ENCODE data around the gene SPRED1. TPM values are rescaled to one million over a fixed set of nuclear protein-coding genes. Genes with fewer than 3 reads are reported as not detected.
"Not testable (repeated sequence)": the region's sequence is repeated elsewhere in the genome, so short reads cannot be mapped to it uniquely, and the experiment has no call there.

Gene SPRED1
- total RNA-seq, 4 donors from 2014 or later: 77.9 to 92.7 (median 82.6) TPM

DNA sequence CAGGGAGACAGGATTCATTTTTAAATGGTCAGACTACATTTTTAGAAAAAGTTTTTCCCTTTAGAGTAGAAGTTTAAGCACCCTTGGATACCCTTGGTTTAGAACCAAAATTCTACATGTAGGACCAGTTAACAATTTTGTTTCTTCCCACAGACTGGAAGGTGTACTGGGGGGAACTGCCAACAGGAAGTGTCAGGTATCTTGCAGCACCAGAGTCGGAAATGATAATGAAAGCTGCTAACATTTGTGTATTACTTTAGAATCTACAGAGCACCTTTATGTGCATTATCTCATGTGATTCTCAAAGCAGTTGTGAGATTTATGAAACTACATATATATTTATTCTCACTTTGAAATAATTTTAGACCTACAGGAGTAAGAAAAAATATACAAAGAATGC is 21.5 kb downstream of the SPRED1 start:
- no peaks in the 10 kb centered on the region for H3K27me3 ChIP-seq
- no peak for TF ChIP-seq POLR2A (IDR thresholded peaks at IDR 0.05)
- TF ChIP-seq, protein P1, sequence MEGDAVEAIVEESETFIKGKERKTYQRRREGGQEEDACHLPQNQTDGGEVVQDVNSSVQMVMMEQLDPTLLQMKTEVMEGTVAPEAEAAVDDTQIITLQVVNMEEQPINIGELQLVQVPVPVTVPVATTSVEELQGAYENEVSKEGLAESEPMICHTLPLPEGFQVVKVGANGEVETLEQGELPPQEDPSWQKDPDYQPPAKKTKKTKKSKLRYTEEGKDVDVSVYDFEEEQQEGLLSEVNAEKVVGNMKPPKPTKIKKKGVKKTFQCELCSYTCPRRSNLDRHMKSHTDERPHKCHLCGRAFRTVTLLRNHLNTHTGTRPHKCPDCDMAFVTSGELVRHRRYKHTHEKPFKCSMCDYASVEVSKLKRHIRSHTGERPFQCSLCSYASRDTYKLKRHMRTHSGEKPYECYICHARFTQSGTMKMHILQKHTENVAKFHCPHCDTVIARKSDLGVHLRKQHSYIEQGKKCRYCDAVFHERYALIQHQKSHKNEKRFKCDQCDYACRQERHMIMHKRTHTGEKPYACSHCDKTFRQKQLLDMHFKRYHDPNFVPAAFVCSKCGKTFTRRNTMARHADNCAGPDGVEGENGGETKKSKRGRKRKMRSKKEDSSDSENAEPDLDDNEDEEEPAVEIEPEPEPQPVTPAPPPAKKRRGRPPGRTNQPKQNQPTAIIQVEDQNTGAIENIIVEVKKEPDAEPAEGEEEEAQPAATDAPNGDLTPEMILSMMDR (IDR thresholded peaks at IDR 0.05): no peak
- H3K36me3 ChIP-seq: no peaks in the 10 kb centered on the region
- WGBS, 2 donors: 50 to 71% methylated on average over 1 of the region's 1 CpG
- intact Hi-C loops (cut with DNase I): no loop called here
- H3K4me3 ChIP-seq (replicated peaks in 1 of 3): no peak overlapping the region
- H3K27ac ChIP-seq: no peak overlapping the region
- no peak for DNase-seq
- no peaks in the 10 kb centered on the region for H3K4me1 ChIP-seq
- H3K9me3 ChIP-seq: no peaks in the 10 kb centered on the region

DNA sequence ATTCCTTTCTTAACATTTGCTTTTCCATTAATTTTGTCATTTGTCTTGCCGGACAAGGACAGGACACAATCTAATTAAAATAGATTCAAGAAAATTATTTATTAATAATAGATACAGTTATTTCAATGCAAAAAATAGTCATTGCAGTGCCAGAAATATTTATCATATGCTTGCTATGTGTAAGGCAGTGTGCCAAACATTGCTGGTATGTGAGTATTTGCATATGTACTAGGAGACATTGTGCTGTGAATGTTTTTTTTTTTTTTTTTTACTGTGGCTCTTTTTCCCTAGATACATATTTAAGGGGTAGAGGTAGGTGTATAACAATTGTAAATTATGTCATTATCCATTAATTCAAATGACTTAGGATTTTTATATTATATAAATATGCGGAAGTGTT is 23.3 kb downstream of the SPRED1 start:
- H3K4me3 ChIP-seq (replicated peaks in 1 of 3): no peak overlapping the region
- H3K27me3 ChIP-seq: no peaks in the 10 kb centered on the region
- DNase-seq: no peak
- no peaks in the 10 kb centered on the region for H3K4me1 ChIP-seq
- H3K9me3 ChIP-seq: no peaks in the 10 kb centered on the region
- no peak overlapping the region for H3K27ac ChIP-seq
- intact Hi-C loops (cut with DNase I): no loop called here
- TF ChIP-seq POLR2A (IDR thresholded peaks at IDR 0.05): no peak
- TF ChIP-seq, protein P1 (IDR thresholded peaks at IDR 0.05): no peak
- WGBS, 2 donors: 43% methylated on average over 2 of the region's 2 CpGs
- no peaks in the 10 kb centered on the region for H3K36me3 ChIP-seq

DNA sequence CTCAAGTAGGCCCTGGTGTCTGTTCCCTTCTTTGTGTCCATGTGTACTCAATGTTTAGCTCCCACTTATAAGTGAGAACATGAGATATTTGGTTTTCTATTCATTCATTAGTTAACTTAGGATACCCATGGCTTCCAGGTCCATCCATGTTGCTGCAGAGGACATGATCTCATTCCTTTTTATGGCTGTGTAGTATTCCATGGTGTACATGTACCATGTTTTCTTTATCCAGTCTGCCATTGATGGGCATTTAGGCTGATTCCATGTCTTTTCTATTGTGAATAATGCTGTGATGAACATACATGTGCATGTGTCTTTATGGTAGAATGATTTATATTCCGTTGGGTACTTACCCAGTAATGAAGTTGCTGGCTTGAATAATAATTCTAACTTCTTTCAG is 24.6 kb downstream of the SPRED1 start:
- H3K36me3 ChIP-seq; H3K27me3 ChIP-seq; DNase-seq; H3K9me3 ChIP-seq; H3K27ac ChIP-seq; H3K4me3 ChIP-seq (replicated peaks in 1 of 3); intact Hi-C loops (cut with DNase I); H3K4me1 ChIP-seq: not testable (repeated sequence)
- 0% methylated on average over 1 of the region's 1 CpG for WGBS, 2 donors

DNA sequence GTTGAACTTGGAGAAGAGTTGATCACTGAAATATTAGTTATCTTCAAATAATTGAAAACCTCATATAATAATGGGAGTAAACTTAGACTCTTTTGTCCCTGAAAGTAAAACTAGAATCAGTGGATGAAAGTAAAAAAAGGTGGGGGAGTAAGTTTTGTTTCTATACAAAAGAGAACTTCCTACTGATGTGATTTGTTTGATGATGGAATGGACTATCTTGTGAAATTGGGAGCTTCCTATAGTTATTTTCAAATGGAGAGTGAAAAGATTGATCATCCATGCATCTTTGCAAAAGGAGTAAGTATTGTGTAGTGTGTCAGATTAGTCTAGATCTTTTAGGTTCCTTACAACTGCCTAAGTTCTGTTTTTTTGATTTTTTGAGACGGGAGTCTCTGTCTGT is 28.4 kb downstream of the SPRED1 start:
- 90 to 91% methylated on average over 1 of the region's 1 CpG for WGBS, 2 donors
- intact Hi-C loops (cut with DNase I): no loop called here

DNA sequence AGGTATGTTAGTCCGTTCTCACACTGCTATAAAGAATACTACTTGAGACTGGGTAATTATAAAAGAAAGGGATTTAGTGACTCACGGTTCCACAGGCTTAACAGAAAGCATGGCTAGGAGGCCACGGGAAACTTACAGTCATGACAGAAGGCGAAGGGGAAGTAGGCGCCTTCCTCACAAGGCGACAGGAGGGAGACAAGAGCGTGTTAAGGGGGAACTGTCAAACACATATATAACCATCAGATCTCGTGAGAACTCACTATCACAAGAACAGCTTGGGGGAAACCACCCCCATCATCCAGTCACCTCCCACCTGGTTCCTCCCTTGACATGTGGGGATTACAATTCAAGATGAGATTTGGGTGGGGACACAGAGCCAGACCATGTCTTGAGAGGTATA is 30.4 kb downstream of the SPRED1 start:
- intact Hi-C loops (cut with DNase I): no loop called here
- TF ChIP-seq, protein P1 (IDR thresholded peaks at IDR 0.05): no peak
- TF ChIP-seq POLR2A (IDR thresholded peaks at IDR 0.05): no peak
- Histone ChIP-seq H3K4me1 (peaks cover 11 to 18% of the 10 kb centered on the region in 2 donors), H3K27me3 (no peaks in the 10 kb centered on the region), H3K36me3 (no peaks in the 10 kb centered on the region), H3K4me3 (replicated peaks in 1 of 3) (no peak overlapping the region), H3K27ac (no peak overlapping the region), H3K9me3 (no peaks in the 10 kb centered on the region)
- WGBS, 2 donors: 79 to 80% methylated on average over 8 of the region's 8 CpGs
- no peak for DNase-seq

More for the DNA sequence above, 28.4 kb downstream of the SPRED1 start:
- no peak for DNase-seq
- no peak overlapping the region for H3K27ac ChIP-seq
- H3K36me3 ChIP-seq: no peaks in the 10 kb centered on the region
- H3K4me3 ChIP-seq (replicated peaks in 1 of 3): no peak overlapping the region
- no peaks in the 10 kb centered on the region for H3K27me3 ChIP-seq
- no peaks in the 10 kb centered on the region for H3K9me3 ChIP-seq
- H3K4me1 ChIP-seq: peaks cover 11 to 14% of the 10 kb centered on the region in 2 donors
- TF ChIP-seq, protein P1 (IDR thresholded peaks at IDR 0.05): no peak
- no peak for TF ChIP-seq POLR2A (IDR thresholded peaks at IDR 0.05)

DNA sequence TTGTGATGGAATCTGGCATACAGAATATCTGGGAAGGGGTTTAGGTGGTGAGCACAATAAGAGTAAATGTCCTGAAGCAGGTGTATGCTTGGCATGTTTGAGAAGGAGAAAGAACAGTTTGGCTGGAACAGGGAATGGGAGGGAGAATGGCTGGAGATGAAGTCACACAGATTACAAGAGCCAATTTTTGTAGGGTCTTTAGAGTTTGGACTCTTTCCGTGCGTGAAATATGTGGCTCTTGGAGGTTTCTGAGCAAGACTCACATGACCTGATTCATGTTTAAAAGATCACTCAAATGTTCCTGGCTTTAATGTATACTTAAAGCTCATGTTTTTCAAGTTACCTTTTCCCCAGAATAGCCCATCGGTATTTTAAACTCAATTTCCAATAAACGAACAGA is 32.8 kb downstream of the SPRED1 start:
- no peaks in the 10 kb centered on the region for H3K36me3 ChIP-seq
- H3K4me1 ChIP-seq: peaks cover 11 to 18% of the 10 kb centered on the region in 2 donors
- H3K27me3 ChIP-seq: no peaks in the 10 kb centered on the region
- WGBS, 2 donors: 75 to 86% methylated on average over 4 of the region's 4 CpGs
- H3K9me3 ChIP-seq: no peaks in the 10 kb centered on the region
- no peak for DNase-seq
- no peak overlapping the region for H3K4me3 ChIP-seq (replicated peaks in 1 of 3)
- TF ChIP-seq, protein P1 (IDR thresholded peaks at IDR 0.05): no peak
- TF ChIP-seq POLR2A (IDR thresholded peaks at IDR 0.05): no peak
- no peak overlapping the region for H3K27ac ChIP-seq
- intact Hi-C loops (cut with DNase I): no loop called here
